ENCODE data around the gene NAP1L5.

Gene NAP1L5

DNA sequence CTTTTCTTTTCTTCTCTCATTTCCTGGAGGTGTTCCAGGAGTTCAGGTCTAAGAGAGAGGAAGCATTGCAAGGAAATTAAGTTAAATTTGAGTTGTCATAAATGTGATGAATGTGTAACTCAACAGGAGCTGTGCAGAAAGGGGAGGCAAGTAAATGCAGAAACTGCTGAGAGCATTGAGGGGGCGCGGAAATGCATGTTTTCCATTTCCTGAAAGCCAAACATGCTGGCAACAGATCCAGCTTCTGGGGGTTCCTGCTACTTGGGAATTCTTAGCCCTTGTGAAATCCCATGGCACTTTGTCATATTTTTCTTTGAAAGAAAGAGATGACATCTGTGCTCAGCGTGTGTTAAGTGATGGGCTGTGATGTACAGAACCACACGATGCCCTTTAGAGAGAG is 33.8 kb upstream of the NAP1L5 start:
- no peak overlapping the region for H3K27ac ChIP-seq
- TF ChIP-seq, protein P1, sequence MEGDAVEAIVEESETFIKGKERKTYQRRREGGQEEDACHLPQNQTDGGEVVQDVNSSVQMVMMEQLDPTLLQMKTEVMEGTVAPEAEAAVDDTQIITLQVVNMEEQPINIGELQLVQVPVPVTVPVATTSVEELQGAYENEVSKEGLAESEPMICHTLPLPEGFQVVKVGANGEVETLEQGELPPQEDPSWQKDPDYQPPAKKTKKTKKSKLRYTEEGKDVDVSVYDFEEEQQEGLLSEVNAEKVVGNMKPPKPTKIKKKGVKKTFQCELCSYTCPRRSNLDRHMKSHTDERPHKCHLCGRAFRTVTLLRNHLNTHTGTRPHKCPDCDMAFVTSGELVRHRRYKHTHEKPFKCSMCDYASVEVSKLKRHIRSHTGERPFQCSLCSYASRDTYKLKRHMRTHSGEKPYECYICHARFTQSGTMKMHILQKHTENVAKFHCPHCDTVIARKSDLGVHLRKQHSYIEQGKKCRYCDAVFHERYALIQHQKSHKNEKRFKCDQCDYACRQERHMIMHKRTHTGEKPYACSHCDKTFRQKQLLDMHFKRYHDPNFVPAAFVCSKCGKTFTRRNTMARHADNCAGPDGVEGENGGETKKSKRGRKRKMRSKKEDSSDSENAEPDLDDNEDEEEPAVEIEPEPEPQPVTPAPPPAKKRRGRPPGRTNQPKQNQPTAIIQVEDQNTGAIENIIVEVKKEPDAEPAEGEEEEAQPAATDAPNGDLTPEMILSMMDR (IDR thresholded peaks at IDR 0.05) = no peak
- no peak for TF ChIP-seq ZFX (IDR thresholded peaks at IDR 0.05; ENCODE audit: borderline replicate concordance)

DNA sequence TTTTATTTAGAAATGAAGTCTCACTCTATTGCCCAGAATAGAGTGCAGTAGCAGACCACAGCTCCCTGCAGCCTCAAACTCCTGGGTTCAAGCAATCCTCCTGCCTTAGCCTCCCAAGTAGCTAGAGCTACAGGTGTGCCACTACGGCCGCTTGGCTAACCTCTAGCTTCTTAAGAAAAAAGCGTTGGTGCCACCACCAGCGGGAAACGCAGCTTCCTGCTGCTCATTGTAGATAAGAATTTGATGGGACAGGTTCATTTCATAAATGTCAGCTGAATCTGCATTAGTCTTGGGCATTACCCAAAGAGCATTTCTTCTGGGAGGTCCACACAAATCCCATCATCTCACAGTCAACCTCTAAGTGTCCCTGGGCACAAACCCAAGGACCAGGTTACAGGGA is 33.2 kb upstream of the NAP1L5 start:
- TF ChIP-seq ZFX (IDR thresholded peaks at IDR 0.05; ENCODE audit: borderline replicate concordance) = no peak
- TF ChIP-seq, protein P1 (IDR thresholded peaks at IDR 0.05) = no peak
- H3K27ac ChIP-seq = no peak overlapping the region

DNA sequence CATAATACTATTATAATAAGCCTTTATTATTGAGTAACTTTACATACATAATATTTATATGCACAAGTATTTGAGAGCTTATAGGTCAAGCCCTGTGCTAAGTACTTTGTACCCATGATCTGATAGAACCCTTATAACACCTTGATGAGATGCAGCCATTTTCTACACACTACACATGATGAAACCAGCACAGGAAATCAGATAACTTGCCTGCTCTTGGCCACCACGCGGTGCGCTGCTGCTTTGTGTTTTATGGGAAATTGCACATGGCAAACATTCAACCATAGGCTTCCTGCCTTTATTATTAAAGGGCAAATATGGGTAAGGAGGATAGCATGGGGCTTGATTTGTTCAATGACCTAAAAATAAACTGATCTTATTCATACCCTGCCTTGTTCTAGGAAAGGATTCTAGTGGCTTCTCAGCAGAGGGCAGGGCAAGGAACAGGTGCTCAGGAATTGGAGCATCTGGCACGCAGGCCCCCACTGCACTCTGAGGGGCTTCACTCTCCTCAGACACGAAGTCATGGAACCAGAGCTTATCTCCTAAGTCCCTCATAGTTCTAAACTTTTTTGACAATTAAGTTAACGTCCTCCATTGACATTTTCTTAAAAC is 31.6 kb upstream of the NAP1L5 start:
- TF ChIP-seq ZFX (IDR thresholded peaks at IDR 0.05; ENCODE audit: borderline replicate concordance) = no peak
- TF ChIP-seq, protein P1 (IDR thresholded peaks at IDR 0.05) = no peak
- no peak overlapping the region for H3K27ac ChIP-seq

DNA sequence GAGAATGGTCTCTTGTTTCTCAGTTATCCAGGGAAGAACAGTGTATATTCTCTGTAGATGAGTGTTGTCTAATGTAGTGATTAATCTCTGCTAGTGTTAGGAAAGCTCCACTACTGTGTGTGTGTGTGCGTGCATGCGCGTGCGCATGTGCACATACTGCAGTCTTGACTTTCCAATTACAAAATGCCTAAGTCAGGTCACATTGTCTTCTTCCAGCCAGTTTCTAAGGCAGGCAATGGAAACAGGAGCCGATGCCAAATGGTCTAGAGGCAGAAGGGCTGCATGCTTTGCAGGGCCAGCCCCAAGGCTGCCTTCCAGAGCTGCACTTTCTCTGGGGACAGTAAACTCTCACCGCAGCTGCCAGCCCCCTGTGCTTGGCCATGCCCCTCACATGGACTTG is 30.5 kb upstream of the NAP1L5 start:
- TF ChIP-seq, protein P1 (IDR thresholded peaks at IDR 0.05) = no peak
- TF ChIP-seq ZFX (IDR thresholded peaks at IDR 0.05; ENCODE audit: borderline replicate concordance) = no peak

DNA sequence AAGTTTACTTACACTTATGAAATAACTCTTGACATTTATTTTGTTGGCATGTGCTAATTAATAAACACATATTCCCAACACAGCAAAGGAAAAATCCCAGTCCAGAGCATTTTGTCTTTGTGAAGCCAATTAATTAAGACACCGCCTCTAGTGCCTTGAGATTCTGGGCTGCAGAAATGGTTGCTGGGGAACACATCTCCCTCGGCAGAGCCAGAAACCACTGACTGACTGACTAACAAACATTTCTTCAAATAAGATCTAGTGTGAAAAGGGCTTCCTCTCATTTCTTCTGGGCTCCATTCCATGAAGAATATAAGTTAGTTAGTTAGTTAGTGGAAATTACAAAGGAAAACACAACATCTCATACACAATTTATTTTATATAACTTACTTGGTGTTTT is 28.4 kb upstream of the NAP1L5 start:
- TF ChIP-seq, protein P1 (IDR thresholded peaks at IDR 0.05) = no peak
- TF ChIP-seq ZFX (IDR thresholded peaks at IDR 0.05; ENCODE audit: borderline replicate concordance) = no peak
- H3K27ac ChIP-seq = no peak overlapping the region

More for the DNA sequence above, 30.5 kb upstream of the NAP1L5 start:
- no peak overlapping the region for H3K27ac ChIP-seq

DNA sequence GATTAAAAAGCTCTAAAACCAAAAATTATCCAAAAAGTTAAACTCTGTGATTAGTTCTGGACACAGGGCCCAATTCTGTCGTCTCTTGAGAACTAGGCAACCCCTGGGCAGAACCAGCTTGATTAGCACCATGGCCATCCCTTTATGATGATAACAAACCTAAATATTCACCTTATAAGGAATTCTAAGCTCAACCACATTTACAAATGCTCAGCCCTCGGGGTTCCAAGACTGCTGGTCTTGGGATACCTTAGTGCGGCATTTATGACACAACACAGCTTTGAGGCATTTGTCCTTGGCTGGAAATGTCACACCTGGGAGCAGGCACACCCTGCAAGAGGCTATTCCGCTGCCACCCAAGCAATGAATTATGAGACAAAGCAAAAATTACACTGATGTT is 27.5 kb upstream of the NAP1L5 start:
- H3K27ac ChIP-seq = no peak overlapping the region
- TF ChIP-seq, protein P1 (IDR thresholded peaks at IDR 0.05) = no peak
- no peak for TF ChIP-seq ZFX (IDR thresholded peaks at IDR 0.05; ENCODE audit: borderline replicate concordance)

DNA sequence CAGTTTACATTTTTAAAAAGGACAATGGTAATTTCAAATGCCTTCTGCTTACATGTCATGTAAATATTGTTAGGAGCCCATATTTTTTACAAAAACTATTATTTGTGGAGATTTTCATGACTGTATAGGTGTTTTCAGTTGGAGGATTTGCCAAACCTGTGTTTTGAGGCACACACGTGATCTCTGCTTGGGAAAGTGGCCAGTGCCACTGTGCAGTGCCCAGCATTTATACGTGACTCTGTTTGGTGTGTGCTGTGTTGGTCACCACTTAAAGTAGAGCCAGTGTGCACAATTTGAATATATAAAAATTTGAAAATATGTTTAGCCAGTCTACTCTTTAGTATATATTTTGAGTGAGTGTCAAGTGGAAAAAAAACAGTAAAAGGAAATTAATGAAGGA is 26.8 kb upstream of the NAP1L5 start:
- no peak for TF ChIP-seq ZFX (IDR thresholded peaks at IDR 0.05; ENCODE audit: borderline replicate concordance)
- TF ChIP-seq, protein P1 (IDR thresholded peaks at IDR 0.05) = no peak
- H3K27ac ChIP-seq = no peak overlapping the region
